ENCODE data around the gene PURB.

PURB gene

DNA sequence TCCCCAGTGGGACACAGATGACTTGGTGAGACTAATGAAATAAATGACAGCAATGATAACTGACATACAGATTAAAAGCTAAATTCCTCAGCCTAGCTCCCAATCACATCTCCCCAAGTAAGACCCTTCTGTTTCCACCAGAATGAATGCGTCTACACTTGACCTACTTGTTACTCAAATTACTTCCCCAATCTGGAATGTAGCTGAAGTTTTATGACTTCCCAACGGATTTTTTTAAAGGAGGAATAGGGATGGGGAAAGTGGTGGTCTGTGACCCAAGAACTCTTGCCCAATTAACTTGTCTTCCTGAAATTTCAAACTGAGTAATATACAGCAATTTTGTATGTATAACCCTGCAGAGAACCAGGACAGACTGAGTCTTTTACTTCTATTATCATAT is 46.6 kb downstream of the PURB start:
- TF ChIP-seq, protein P1, sequence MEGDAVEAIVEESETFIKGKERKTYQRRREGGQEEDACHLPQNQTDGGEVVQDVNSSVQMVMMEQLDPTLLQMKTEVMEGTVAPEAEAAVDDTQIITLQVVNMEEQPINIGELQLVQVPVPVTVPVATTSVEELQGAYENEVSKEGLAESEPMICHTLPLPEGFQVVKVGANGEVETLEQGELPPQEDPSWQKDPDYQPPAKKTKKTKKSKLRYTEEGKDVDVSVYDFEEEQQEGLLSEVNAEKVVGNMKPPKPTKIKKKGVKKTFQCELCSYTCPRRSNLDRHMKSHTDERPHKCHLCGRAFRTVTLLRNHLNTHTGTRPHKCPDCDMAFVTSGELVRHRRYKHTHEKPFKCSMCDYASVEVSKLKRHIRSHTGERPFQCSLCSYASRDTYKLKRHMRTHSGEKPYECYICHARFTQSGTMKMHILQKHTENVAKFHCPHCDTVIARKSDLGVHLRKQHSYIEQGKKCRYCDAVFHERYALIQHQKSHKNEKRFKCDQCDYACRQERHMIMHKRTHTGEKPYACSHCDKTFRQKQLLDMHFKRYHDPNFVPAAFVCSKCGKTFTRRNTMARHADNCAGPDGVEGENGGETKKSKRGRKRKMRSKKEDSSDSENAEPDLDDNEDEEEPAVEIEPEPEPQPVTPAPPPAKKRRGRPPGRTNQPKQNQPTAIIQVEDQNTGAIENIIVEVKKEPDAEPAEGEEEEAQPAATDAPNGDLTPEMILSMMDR (IDR thresholded peaks at IDR 0.05; ENCODE audit: insufficient read depth, missing control alignments) = no peak
- FAIRE-seq (no peak), DNase-seq (ENCODE audit: insufficient read length, low spot score) (no peak)

DNA sequence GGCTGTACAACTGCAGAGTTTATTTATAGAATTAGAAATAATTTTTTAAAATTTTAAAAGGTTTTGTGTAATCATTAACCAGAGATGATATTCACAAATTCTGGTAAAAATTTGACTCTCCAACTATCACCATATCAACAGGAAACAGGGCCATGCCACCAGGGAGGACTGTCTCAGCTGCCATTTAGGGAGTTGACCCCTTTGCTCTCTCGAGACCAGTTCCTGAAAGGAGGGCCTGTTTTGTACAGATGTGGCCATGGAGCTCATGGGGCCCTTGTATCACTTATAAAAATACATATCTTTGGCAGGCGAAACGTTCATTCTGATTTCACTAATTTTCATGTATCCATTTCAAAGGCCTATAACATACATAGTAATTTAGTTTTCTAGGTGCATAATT is 57.8 kb downstream of the PURB start:
- DNase-seq (ENCODE audit: insufficient read length, low spot score) = no peak
- FAIRE-seq = no peak
- TF ChIP-seq, protein P1 (IDR thresholded peaks at IDR 0.05; ENCODE audit: insufficient read depth, missing control alignments) = no peak
